Loucy (cell line): Measurements from ENCODE around the gene DHRS7B.
A peak's percentile ranks its signal among the peaks of the same experiment; 100 is the strongest.

Experiments used
- H2AFZ ChIP-seq: fragments of 200-600 bp; sonication (generic); 2 replicates; pipeline ENCODE4 v1.6.0; 2016; ENCODE audit warnings: antibody characterized with exemption, mild to moderate bottlenecking, low read length, moderate library complexity
- H3F3A ChIP-seq: fragments of 200-600 bp; 2 replicates; pipeline ENCODE4 v1.6.0; 2016; ENCODE audit warnings: antibody characterized with exemption, low read depth, mild to moderate bottlenecking
- H3K27me3 ChIP-seq: fragments of 200-600 bp; sonication (generic); 2 replicates; pipeline ENCODE4 v1.6.1; 2014; ENCODE audit warnings: low read length, mild to moderate bottlenecking; ENCODE audit not compliant: insufficient read depth, poor library complexity, severe bottlenecking
- H3K36me3 ChIP-seq: fragments of 200-600 bp; sonication (generic); 2 replicates; pipeline ENCODE4 v1.6.1; 2016; ENCODE audit warnings: low read length; ENCODE audit not compliant: insufficient read depth
- H3K4me1 ChIP-seq: fragments of 200-600 bp; sonication (generic); 2 replicates; pipeline ENCODE4 v1.5.1; 2014; ENCODE audit warnings: low read length, mild to moderate bottlenecking; ENCODE audit not compliant: insufficient read depth, poor library complexity, severe bottlenecking
- H3K4me2 ChIP-seq: fragments of 200-600 bp; sonication (generic); 2 replicates; pipeline ENCODE4 v1.6.0; 2014; ENCODE audit warnings: antibody characterized with exemption, low read length, low read depth, mild to moderate bottlenecking; ENCODE audit not compliant: poor library complexity, severe bottlenecking
- H3K4me3 ChIP-seq: fragments of 200-600 bp; sonication (generic); 2 replicates; pipeline ENCODE4 v1.5.1; 2014; ENCODE audit warnings: low read length, mild to moderate bottlenecking, mixed read lengths; ENCODE audit not compliant: poor library complexity, severe bottlenecking
- H3K79me2 ChIP-seq: fragments of 200-600 bp; sonication (generic); 2 replicates; pipeline ENCODE4 v1.6.1; 2014; ENCODE audit warnings: low read length; ENCODE audit not compliant: insufficient read depth
- H3K9ac ChIP-seq: fragments of 200-600 bp; sonication (generic); 2 replicates; pipeline ENCODE4 v1.6.0; 2014; ENCODE audit warnings: mild to moderate bottlenecking, low read depth, low read length, moderate library complexity; ENCODE audit not compliant: poor library complexity, severe bottlenecking
- H3K9me2 ChIP-seq: fragments of 200-600 bp; sonication (generic); replicated peaks from 2 replicates; pipeline ENCODE4 v1.6.1; 2016; ENCODE audit warnings: low read depth, low read length, mixed read lengths
- H3K9me3 ChIP-seq: fragments of 200-600 bp; sonication (generic); 2 replicates; pipeline ENCODE4 v1.6.1; 2014; ENCODE audit warnings: mild to moderate bottlenecking, antibody characterized with exemption, low read length, low read depth; ENCODE audit not compliant: insufficient read depth
- H4K20me1 ChIP-seq: fragments of 200-600 bp; sonication (generic); 2 replicates; pipeline ENCODE4 v1.6.0; 2014; ENCODE audit warnings: antibody characterized with exemption, low read length, mild to moderate bottlenecking; ENCODE audit not compliant: insufficient read depth, poor library complexity, severe bottlenecking
- CTCF ChIP-seq: fragments of 200-600 bp; sonication (generic); conservative IDR thresholded peaks from 2 replicates; pipeline ENCODE4 v1.5.1; 2014; ENCODE audit warnings: mild to moderate bottlenecking, antibody characterized with exemption, low read length
- EZH2phosphoT487 ChIP-seq: fragments of 200-600 bp; IDR thresholded peaks from 2 replicates; pipeline ENCODE4 v1.6.1; 2018; ENCODE audit warnings: antibody characterized with exemption, mild to moderate bottlenecking, moderate library complexity, borderline replicate concordance

Gene DHRS7B

GRCh38 chr17:21127509-21128077 is 829 bp downstream of the DHRS7B start:
- peak overlapping the region; percentile 86 for H2AFZ ChIP-seq
- H3K36me3 ChIP-seq: no peaks in the 10 kb centered on the region
- H3K4me1 ChIP-seq: peaks cover 27% of the 10 kb centered on the region
- H3K9me2 ChIP-seq: no peaks in the 10 kb centered on the region
- no peaks in the 10 kb centered on the region for H4K20me1 ChIP-seq
- peak overlapping the region; percentile 75 for H3K4me3 ChIP-seq
- peak overlapping the region; percentile 90 for H3K4me2 ChIP-seq
- peaks cover 4% of the 10 kb centered on the region; the same call in 1 of the 2 replicates for H3F3A ChIP-seq
- H3K27me3 ChIP-seq: no peaks in the 10 kb centered on the region
- no peak for TF ChIP-seq CTCF
- no peak for TF ChIP-seq EZH2phosphoT487
- peak overlapping the region; percentile 81 for H3K9ac ChIP-seq
- H3K79me2 ChIP-seq: peaks cover 39% of the 10 kb centered on the region
- no peaks in the 10 kb centered on the region for H3K9me3 ChIP-seq

GRCh38 chr17:21129023-21129681 is 2.4 kb downstream of the DHRS7B start:
- Histone ChIP-seq H3K4me2 (no peak overlapping the region), H3K9ac (no peak overlapping the region), H3K4me1 (peaks cover 26% of the 10 kb centered on the region), H3K27me3 (no peaks in the 10 kb centered on the region), H3K4me3 (no peak overlapping the region), H3F3A (peaks cover 4% of the 10 kb centered on the region; the same call in 1 of the 2 replicates), H3K9me2 (no peaks in the 10 kb centered on the region), H3K79me2 (peaks cover 39% of the 10 kb centered on the region), H3K9me3 (peaks cover 2% of the 10 kb centered on the region; the same call in 1 of the 2 replicates), H4K20me1 (no peaks in the 10 kb centered on the region), H2AFZ (no peak overlapping the region), H3K36me3 (no peaks in the 10 kb centered on the region)
- TF ChIP-seq CTCF: peak; percentile 50
- TF ChIP-seq EZH2phosphoT487: no peak

GRCh38 chr17:21131137-21131536 is 4.4 kb downstream of the DHRS7B start:
- Histone ChIP-seq H3K4me3 (no peak overlapping the region), H3K4me2 (no peak overlapping the region)
- TF ChIP-seq CTCF (no peak), EZH2phosphoT487 (no peak)

More at GRCh38 chr17:21131137-21131536, 4.4 kb downstream of the DHRS7B start:
- Histone ChIP-seq H3K27me3 (no peaks in the 10 kb centered on the region), H3K9ac (no peak overlapping the region), H3K36me3 (no peaks in the 10 kb centered on the region), H2AFZ (no peak overlapping the region), H3K9me2 (no peaks in the 10 kb centered on the region), H3F3A (peaks cover 3% of the 10 kb centered on the region; the same call in 1 of the 2 replicates), H3K9me3 (peaks cover 5% of the 10 kb centered on the region; the same call in 1 of the 2 replicates), H3K4me1 (peaks cover 9% of the 10 kb centered on the region), H3K79me2 (peaks cover 39% of the 10 kb centered on the region), H4K20me1 (no peaks in the 10 kb centered on the region)
